WTC11 (cell line): Measurements from ENCODE around the gene SKAP1. TPM values are rescaled to one million over a fixed set of nuclear protein-coding genes. Genes with fewer than 3 reads are reported as not detected.

Experiments used
- ATAC-seq: fragments of 200-7000 bp; cut with Tn5 transposase; 2 replicates; pipeline ENCODE4 v1.10.0; 2021; ENCODE audit warnings: mild to moderate bottlenecking, moderate library complexity
- CTCF ChIA-PET: fragments of 300-600 bp; sonication (Branson Sonifier 250); formaldehyde crosslinking; loops from one replicate; lab custom pipeline; 2021; ENCODE audit warnings: antibody characterized with exemption; lab: Charles Lee
- POLR2A ChIA-PET: fragments of 350-600 bp; sonication (Branson Sonifier 250); formaldehyde crosslinking; loops from one replicate; lab custom pipeline; 2021; ENCODE audit warnings: antibody characterized with exemption; lab: Charles Lee
- DNase-seq: peaks from one replicate; pipeline ENCODE4 v3.0.0; 2021; ENCODE audit warnings: low spot score
- H3K27ac Mint-ChIP-seq: 2 replicates; pipeline ENCODE4 v1.8.0; 2021; ENCODE audit warnings: mixed read lengths
- H3K27me3 Mint-ChIP-seq: 2 replicates; pipeline ENCODE4 v1.8.0; 2021; ENCODE audit warnings: low read depth, mild to moderate bottlenecking, moderate library complexity, mixed read lengths
- H3K36me3 Mint-ChIP-seq: 2 replicates; pipeline ENCODE4 v1.8.0; 2021; ENCODE audit warnings: mixed read lengths
- H3K4me1 Mint-ChIP-seq: 2 replicates; pipeline ENCODE4 v1.8.0; 2022; ENCODE audit warnings: mixed read lengths
- H3K4me3 Mint-ChIP-seq: 2 replicates; pipeline ENCODE4 v1.8.0; 2021; ENCODE audit warnings: mild to moderate bottlenecking, moderate library complexity, mixed read lengths
- H3K9me3 Mint-ChIP-seq: 2 replicates; pipeline ENCODE4 v1.8.0; 2021; ENCODE audit warnings: mixed read lengths
- CREM ChIP-seq: sonication (generic); formaldehyde crosslinking; IDR thresholded peaks from 2 replicates; pipeline ENCODE4 v1.8.1; 2022; ENCODE audit warnings: mild to moderate bottlenecking, missing genetic modification reagents, moderate library complexity
- GTF2I ChIP-seq: fragments of 250-450 bp; sonication (Bioruptor Pico); conservative IDR thresholded peaks from 2 replicates; pipeline ENCODE4 v1.4.0; 2021; ENCODE audit warnings: mild to moderate bottlenecking
- HMGA2 ChIP-seq: fragments of 250-450 bp; sonication (Bioruptor Pico); IDR thresholded peaks from 2 replicates; pipeline ENCODE4 v1.4.0; 2021; ENCODE audit warnings: mild to moderate bottlenecking, moderate library complexity
- IRF2 ChIP-seq: sonication (generic); formaldehyde crosslinking; IDR thresholded peaks from 2 replicates; pipeline ENCODE4 v1.8.0; 2022; ENCODE audit warnings: low read depth, missing genetic modification reagents, borderline replicate concordance
- KAT7 ChIP-seq: sonication (generic); formaldehyde crosslinking; IDR thresholded peaks from 2 replicates; pipeline ENCODE4 v1.8.1; 2023; ENCODE audit warnings: missing genetic modification reagents, mild to moderate bottlenecking, borderline replicate concordance
- NR1H2 ChIP-seq: sonication (generic); formaldehyde crosslinking; IDR thresholded peaks from 2 replicates; pipeline ENCODE4 v1.9.0; 2021; ENCODE audit warnings: mild to moderate bottlenecking, moderate library complexity, missing genetic modification reagents
- OVOL2 ChIP-seq: fragments of 250-450 bp; sonication (Bioruptor Pico); IDR thresholded peaks from 2 replicates; pipeline ENCODE4 v1.9.0; 2021; ENCODE audit warnings: mild to moderate bottlenecking, borderline replicate concordance
- PRRX2 ChIP-seq: fragments of 250-450 bp; sonication (Bioruptor Pico); IDR thresholded peaks from 2 replicates; pipeline ENCODE4 v1.8.0; 2021; ENCODE audit warnings: mild to moderate bottlenecking
- SOX15 ChIP-seq: fragments of 250-450 bp; sonication (Bioruptor Pico); IDR thresholded peaks from 2 replicates; pipeline ENCODE4 v1.9.0; 2021; ENCODE audit warnings: mild to moderate bottlenecking
- ZNF121 ChIP-seq: sonication (generic); formaldehyde crosslinking; IDR thresholded peaks from 2 replicates; pipeline ENCODE4 v1.8.0; 2023; ENCODE audit warnings: missing genetic modification reagents
- ZNF219 ChIP-seq: sonication (generic); formaldehyde crosslinking; IDR thresholded peaks from 2 replicates; pipeline ENCODE4 v1.8.0; 2023; ENCODE audit warnings: missing genetic modification reagents, mild to moderate bottlenecking, borderline replicate concordance
- ZNF232 ChIP-seq: sonication (generic); formaldehyde crosslinking; IDR thresholded peaks from 2 replicates; pipeline ENCODE4 v1.8.0; 2022; ENCODE audit warnings: mild to moderate bottlenecking, missing genetic modification reagents
- total RNA-seq: library from RNA; stranded (reverse); gene quantifications from 3 replicates; pipeline ENCODE4 v1.2.3, GENCODE V29; 2021
- TF ChIP-seq, protein P1 (sequence below): fragments of 250-450 bp; sonication (Bioruptor Pico); IDR thresholded peaks from 2 replicates; pipeline ENCODE4 v2.1.2; 2022; ENCODE audit warnings: mild to moderate bottlenecking, moderate library complexity
- TF ChIP-seq, protein P2 (sequence below): sonication (generic); formaldehyde crosslinking; IDR thresholded peaks from 2 replicates; pipeline ENCODE4 v1.8.0; 2023; ENCODE audit warnings: mild to moderate bottlenecking, missing genetic modification reagents
- TF ChIP-seq, protein P3 (sequence below): fragments of 250-450 bp; sonication (Bioruptor Pico); IDR thresholded peaks from 2 replicates; pipeline ENCODE4 v1.8.0; 2021; ENCODE audit warnings: mild to moderate bottlenecking
- TF ChIP-seq, protein P4 (sequence below): sonication (generic); formaldehyde crosslinking; IDR thresholded peaks from 2 replicates; pipeline ENCODE4 v1.8.1; 2022; ENCODE audit warnings: mild to moderate bottlenecking, missing genetic modification reagents, moderate library complexity, borderline replicate concordance
- TF ChIP-seq, protein P5 (sequence below): sonication (generic); formaldehyde crosslinking; IDR thresholded peaks from 2 replicates; pipeline ENCODE4 v1.8.0; 2023; ENCODE audit warnings: missing genetic modification reagents
- TF ChIP-seq, protein P6 (sequence below): sonication (generic); formaldehyde crosslinking; IDR thresholded peaks from 2 replicates; pipeline ENCODE4 v1.8.0; 2022; ENCODE audit warnings: mild to moderate bottlenecking, missing genetic modification reagents
- TF ChIP-seq, protein P7 (sequence below): sonication (generic); formaldehyde crosslinking; IDR thresholded peaks from 2 replicates; pipeline ENCODE4 v1.8.1; 2022; ENCODE audit warnings: missing genetic modification reagents, borderline replicate concordance
- TF ChIP-seq, protein P8 (sequence below): sonication (generic); formaldehyde crosslinking; IDR thresholded peaks from 2 replicates; pipeline ENCODE4 v1.8.1; 2023; ENCODE audit warnings: mild to moderate bottlenecking, missing genetic modification reagents
- TF ChIP-seq, protein P9 (sequence below): fragments of 250-450 bp; sonication (Bioruptor Pico); IDR thresholded peaks from 2 replicates; pipeline ENCODE4 v1.9.0; 2021; ENCODE audit warnings: moderate library complexity, mild to moderate bottlenecking, inconsistent platforms, borderline replicate concordance

The SKAP1 gene
- total RNA-seq, 1 experiment from 2014 or later: not detected

DNA sequence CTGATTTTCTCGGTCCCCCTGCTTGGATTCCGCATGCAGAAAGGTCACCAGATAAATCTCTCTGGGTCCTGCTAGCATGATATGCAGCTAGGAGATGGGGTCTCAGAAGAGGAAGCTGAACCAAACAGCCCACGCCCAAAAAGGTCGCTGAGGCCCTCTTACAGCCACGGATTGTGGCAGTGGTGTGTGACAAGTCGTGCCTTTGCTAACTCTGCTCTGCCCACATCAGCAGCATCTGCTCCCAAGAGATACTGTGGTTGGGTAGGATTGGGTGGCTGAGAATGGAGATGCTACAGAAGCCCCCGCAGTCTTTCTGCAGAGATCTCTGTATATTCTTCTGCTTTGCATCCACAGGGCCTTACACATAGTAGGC is 15.2 kb upstream of the SKAP1 start:
- Mint-ChIP-seq H3K4me3 (no peak overlapping the region), H3K9me3 (no peaks in the 10 kb centered on the region), H3K27ac (no peak overlapping the region), H3K27me3 (peaks cover 23% of the 10 kb centered on the region), H3K36me3 (no peaks in the 10 kb centered on the region), H3K4me1 (no peaks in the 10 kb centered on the region)
- ChIA-PET CTCF (interaction anchor here (1.0 kb wide), 1 partner anchor 12 kb away, joined by 6 read pairs; no protein-coding TSS in a partner anchor), POLR2A (no interaction called here)
- no peak for ATAC-seq
- no peak for DNase-seq
- no peak for TF ChIP-seq OVOL2 (CRISPR knock-in tag)
- no peak for TF ChIP-seq PRRX2 (CRISPR knock-in tag)
- TF ChIP-seq, protein P1, sequence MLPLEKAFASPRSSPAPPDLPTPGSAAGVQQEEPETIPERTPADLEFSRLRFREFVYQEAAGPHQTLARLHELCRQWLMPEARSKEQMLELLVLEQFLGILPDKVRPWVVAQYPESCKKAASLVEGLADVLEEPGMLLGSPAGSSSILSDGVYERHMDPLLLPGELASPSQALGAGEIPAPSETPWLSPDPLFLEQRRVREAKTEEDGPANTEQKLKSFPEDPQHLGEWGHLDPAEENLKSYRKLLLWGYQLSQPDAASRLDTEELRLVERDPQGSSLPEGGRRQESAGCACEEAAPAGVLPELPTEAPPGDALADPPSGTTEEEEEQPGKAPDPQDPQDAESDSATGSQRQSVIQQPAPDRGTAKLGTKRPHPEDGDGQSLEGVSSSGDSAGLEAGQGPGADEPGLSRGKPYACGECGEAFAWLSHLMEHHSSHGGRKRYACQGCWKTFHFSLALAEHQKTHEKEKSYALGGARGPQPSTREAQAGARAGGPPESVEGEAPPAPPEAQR (CRISPR knock-in tag): no peak
- no peak for TF ChIP-seq GTF2I (CRISPR knock-in tag)
- TF ChIP-seq, protein P2, sequence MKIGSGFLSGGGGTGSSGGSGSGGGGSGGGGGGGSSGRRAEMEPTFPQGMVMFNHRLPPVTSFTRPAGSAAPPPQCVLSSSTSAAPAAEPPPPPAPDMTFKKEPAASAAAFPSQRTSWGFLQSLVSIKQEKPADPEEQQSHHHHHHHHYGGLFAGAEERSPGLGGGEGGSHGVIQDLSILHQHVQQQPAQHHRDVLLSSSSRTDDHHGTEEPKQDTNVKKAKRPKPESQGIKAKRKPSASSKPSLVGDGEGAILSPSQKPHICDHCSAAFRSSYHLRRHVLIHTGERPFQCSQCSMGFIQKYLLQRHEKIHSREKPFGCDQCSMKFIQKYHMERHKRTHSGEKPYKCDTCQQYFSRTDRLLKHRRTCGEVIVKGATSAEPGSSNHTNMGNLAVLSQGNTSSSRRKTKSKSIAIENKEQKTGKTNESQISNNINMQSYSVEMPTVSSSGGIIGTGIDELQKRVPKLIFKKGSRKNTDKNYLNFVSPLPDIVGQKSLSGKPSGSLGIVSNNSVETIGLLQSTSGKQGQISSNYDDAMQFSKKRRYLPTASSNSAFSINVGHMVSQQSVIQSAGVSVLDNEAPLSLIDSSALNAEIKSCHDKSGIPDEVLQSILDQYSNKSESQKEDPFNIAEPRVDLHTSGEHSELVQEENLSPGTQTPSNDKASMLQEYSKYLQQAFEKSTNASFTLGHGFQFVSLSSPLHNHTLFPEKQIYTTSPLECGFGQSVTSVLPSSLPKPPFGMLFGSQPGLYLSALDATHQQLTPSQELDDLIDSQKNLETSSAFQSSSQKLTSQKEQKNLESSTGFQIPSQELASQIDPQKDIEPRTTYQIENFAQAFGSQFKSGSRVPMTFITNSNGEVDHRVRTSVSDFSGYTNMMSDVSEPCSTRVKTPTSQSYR (CRISPR knock-in tag): no peak
- no peak for TF ChIP-seq IRF2
- TF ChIP-seq, protein P3, sequence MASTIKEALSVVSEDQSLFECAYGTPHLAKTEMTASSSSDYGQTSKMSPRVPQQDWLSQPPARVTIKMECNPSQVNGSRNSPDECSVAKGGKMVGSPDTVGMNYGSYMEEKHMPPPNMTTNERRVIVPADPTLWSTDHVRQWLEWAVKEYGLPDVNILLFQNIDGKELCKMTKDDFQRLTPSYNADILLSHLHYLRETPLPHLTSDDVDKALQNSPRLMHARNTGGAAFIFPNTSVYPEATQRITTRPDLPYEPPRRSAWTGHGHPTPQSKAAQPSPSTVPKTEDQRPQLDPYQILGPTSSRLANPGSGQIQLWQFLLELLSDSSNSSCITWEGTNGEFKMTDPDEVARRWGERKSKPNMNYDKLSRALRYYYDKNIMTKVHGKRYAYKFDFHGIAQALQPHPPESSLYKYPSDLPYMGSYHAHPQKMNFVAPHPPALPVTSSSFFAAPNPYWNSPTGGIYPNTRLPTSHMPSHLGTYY (CRISPR knock-in tag): no peak

DNA sequence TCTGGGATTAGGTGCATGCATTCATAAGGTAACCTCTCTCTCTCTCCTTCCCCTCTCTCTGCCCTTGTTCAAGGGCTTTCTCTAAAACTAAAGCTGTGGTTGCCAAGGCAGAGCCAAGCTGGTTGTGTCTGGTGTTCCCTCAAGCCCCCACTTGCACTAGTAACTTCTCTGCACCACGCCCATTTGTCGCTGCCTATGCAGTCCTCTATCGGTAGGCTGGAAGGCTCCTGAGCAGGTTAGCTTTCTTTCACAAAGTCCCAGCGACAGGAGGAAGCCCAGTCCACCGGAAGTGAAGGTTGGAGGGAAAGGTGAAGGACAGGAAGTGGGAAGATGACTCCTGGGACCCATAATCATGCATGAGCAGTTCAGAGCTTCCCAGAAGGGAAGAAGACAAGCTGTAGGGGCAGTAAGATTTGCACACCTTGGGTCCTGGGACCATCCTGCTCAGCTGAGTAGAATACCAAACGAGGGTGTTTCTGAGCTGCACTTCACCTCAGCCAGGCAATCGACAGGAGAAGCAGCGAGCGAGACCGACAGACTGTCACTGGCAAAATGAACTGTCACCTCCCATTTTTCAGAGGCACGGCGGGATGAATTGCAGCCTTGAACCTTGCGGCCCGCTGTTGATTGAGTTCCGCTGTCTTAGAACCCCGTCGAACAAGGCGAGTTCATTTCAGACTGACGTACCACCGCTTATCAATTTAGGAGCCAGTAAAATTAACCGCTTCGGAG is 14.7 kb upstream of the SKAP1 start:
- no peaks in the 10 kb centered on the region for H3K9me3 Mint-ChIP-seq
- H3K4me3 Mint-ChIP-seq: no peak overlapping the region
- no peaks in the 10 kb centered on the region for H3K36me3 Mint-ChIP-seq
- ATAC-seq (0 out of 2 replicates have a peak, but pooled peaks have one; percentile 22), DNase-seq (no peak)
- TF ChIP-seq, protein P4, sequence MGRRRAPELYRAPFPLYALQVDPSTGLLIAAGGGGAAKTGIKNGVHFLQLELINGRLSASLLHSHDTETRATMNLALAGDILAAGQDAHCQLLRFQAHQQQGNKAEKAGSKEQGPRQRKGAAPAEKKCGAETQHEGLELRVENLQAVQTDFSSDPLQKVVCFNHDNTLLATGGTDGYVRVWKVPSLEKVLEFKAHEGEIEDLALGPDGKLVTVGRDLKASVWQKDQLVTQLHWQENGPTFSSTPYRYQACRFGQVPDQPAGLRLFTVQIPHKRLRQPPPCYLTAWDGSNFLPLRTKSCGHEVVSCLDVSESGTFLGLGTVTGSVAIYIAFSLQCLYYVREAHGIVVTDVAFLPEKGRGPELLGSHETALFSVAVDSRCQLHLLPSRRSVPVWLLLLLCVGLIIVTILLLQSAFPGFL (CRISPR knock-in tag): no peak
- TF ChIP-seq ZNF232: no peak
- no peak for TF ChIP-seq NR1H2
- no peak for TF ChIP-seq HMGA2
- TF ChIP-seq, protein P5, sequence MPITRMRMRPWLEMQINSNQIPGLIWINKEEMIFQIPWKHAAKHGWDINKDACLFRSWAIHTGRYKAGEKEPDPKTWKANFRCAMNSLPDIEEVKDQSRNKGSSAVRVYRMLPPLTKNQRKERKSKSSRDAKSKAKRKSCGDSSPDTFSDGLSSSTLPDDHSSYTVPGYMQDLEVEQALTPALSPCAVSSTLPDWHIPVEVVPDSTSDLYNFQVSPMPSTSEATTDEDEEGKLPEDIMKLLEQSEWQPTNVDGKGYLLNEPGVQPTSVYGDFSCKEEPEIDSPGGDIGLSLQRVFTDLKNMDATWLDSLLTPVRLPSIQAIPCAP (CRISPR knock-in tag): no peak
- TF ChIP-seq, protein P6, sequence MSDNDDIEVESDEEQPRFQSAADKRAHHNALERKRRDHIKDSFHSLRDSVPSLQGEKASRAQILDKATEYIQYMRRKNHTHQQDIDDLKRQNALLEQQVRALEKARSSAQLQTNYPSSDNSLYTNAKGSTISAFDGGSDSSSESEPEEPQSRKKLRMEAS (CRISPR knock-in tag): no peak
- TF ChIP-seq, protein P7, sequence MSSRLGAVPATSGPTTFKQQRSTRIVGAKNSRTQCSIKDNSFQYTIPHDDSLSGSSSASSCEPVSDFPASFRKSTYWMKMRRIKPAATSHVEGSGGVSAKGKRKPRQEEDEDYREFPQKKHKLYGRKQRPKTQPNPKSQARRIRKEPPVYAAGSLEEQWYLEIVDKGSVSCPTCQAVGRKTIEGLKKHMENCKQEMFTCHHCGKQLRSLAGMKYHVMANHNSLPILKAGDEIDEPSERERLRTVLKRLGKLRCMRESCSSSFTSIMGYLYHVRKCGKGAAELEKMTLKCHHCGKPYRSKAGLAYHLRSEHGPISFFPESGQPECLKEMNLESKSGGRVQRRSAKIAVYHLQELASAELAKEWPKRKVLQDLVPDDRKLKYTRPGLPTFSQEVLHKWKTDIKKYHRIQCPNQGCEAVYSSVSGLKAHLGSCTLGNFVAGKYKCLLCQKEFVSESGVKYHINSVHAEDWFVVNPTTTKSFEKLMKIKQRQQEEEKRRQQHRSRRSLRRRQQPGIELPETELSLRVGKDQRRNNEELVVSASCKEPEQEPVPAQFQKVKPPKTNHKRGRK (CRISPR knock-in tag): no peak
- no peak for TF ChIP-seq SOX15 (CRISPR knock-in tag)
- no peak for TF ChIP-seq ZNF219 (CRISPR knock-in tag)
- TF ChIP-seq ZNF121 (CRISPR knock-in tag): no peak
- TF ChIP-seq, protein P8, sequence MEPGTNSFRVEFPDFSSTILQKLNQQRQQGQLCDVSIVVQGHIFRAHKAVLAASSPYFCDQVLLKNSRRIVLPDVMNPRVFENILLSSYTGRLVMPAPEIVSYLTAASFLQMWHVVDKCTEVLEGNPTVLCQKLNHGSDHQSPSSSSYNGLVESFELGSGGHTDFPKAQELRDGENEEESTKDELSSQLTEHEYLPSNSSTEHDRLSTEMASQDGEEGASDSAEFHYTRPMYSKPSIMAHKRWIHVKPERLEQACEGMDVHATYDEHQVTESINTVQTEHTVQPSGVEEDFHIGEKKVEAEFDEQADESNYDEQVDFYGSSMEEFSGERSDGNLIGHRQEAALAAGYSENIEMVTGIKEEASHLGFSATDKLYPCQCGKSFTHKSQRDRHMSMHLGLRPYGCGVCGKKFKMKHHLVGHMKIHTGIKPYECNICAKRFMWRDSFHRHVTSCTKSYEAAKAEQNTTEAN (CRISPR knock-in tag): no peak
- TF ChIP-seq, protein P9, sequence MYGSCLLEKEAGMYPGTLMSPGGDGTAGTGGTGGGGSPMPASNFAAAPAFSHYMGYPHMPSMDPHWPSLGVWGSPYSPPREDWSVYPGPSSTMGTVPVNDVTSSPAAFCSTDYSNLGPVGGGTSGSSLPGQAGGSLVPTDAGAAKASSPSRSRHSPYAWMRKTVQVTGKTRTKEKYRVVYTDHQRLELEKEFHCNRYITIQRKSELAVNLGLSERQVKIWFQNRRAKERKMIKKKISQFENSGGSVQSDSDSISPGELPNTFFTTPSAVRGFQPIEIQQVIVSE: no peak
- TF ChIP-seq CREM (CRISPR knock-in tag): no peak
- TF ChIP-seq KAT7 (CRISPR knock-in tag): no peak
- H3K27ac Mint-ChIP-seq: no peak overlapping the region
- CTCF ChIA-PET: interaction anchor here (1.0 to 1.1 kb wide), 3 partner anchors 12 to 185 kb away, joined by 3 to 6 read pairs (median 3); no protein-coding TSS in a partner anchor
- H3K27me3 Mint-ChIP-seq: peaks cover 21% of the 10 kb centered on the region
- no peaks in the 10 kb centered on the region for H3K4me1 Mint-ChIP-seq
- POLR2A ChIA-PET: no interaction called here
